Common myeloid progenitor, CD34-positive (primary cell): ENCODE data around the gene ZNF438.

Experiments
- CTCF ChIA-PET: fragments of 350-600 bp; sonication (Branson Sonifier 250); formaldehyde crosslinking; loops from one replicate; lab custom pipeline; 2021; ENCODE audit warnings: antibody characterized with exemption; lab: Charles Lee
- POLR2A ChIA-PET: fragments of 350-600 bp; sonication (Branson Sonifier 250); formaldehyde crosslinking; loops from one replicate; lab custom pipeline; 2021; ENCODE audit warnings: antibody characterized with exemption; lab: Charles Lee
- DNase-seq, 3 donors: peaks; one replicate each; pipeline versions ENCODE4 v3.0.0 to v3.0.0-alpha.2; 2013
- H3K27ac ChIP-seq, 2 experiments: 1 replicate in 1 of 2; 2 replicates in 1 of 2; pipeline ENCODE4 v1.7.0; 2013; ENCODE audit warnings: inconsistent platforms in 2 of 2, low read length in 2 of 2, mild to moderate bottlenecking in 2 of 2, low read depth in 1 of 2, moderate library complexity in 1 of 2; ENCODE audit not compliant: severe bottlenecking in 2 of 2, insufficient read depth in 1 of 2, poor library complexity in 1 of 2
- H3K27me3 ChIP-seq, 5 experiments: replicated peaks in 2 of 5; 1 replicate in 3 of 5; 2 replicates in 2 of 5; pipeline versions ENCODE4 v1.6.1 to v1.7.0; 2013; ENCODE audit warnings: low read length in 4 of 5, mild to moderate bottlenecking in 2 of 5, moderate library complexity in 2 of 5, inconsistent platforms in 1 of 5; ENCODE audit not compliant: insufficient read depth in 5 of 5, control insufficient read depth in 4 of 5
- H3K36me3 ChIP-seq, 4 experiments: 1 replicate in 2 of 4; 2 replicates in 2 of 4; pipeline versions ENCODE4 v1.6.1 to v1.7.0; 2013; ENCODE audit warnings: low read length in 3 of 4, control low read depth in 1 of 4, mild to moderate bottlenecking in 1 of 4; ENCODE audit not compliant: control insufficient read depth in 4 of 4, insufficient read depth in 4 of 4
- H3K4me1 ChIP-seq, 4 experiments: 1 replicate in 3 of 4; 2 replicates in 1 of 4; pipeline versions ENCODE4 v1.6.1 to v1.7.1; 2013; ENCODE audit warnings: low read length in 3 of 4, mild to moderate bottlenecking in 3 of 4, control low read depth in 1 of 4, inconsistent platforms in 1 of 4, moderate library complexity in 1 of 4; ENCODE audit not compliant: control insufficient read depth in 4 of 4, insufficient read depth in 4 of 4; ENCODE audit errors: control extremely low read depth in 1 of 4
- H3K4me3 ChIP-seq, 7 experiments: 1 replicate in 4 of 7; 2 replicates in 3 of 7; pipeline versions ENCODE4 v1.5.1 to v1.7.0; 2013; ENCODE audit warnings: mild to moderate bottlenecking in 7 of 7, low read length in 6 of 7, moderate library complexity in 6 of 7, inconsistent platforms in 2 of 7, low read depth in 2 of 7, control low read depth in 1 of 7; ENCODE audit not compliant: insufficient read depth in 4 of 7, control insufficient read depth in 1 of 7; ENCODE audit errors: extremely low read depth in 1 of 7
- H3K9me3 ChIP-seq, 5 experiments: 1 replicate in 4 of 5; 2 replicates in 1 of 5; pipeline versions ENCODE4 v1.6.1 to v1.7.1; 2013; ENCODE audit warnings: low read length in 4 of 5, mild to moderate bottlenecking in 2 of 5, inconsistent platforms in 1 of 5, low read depth in 1 of 5, moderate library complexity in 1 of 5; ENCODE audit not compliant: control insufficient read depth in 4 of 5, insufficient read depth in 2 of 5; ENCODE audit errors: control extremely low read depth in 1 of 5
- WGBS: methylation state at CpG from one replicate; pipeline ENCODE4 v1.1.5; 2013; ENCODE audit not compliant: insufficient coverage; 5-methylcytosine and 5-hydroxymethylcytosine counted together

The ZNF438 gene

GRCh38 chr10:30897048-30897447 is 134.6 kb downstream of the ZNF438 start:
- POLR2A ChIA-PET, result no interaction called here
- H3K27ac ChIP-seq, result no peak overlapping the region
- CTCF ChIA-PET, result interaction anchor here (0.6 to 1.1 kb wide), 2 partner anchors 8 to 234 kb away, joined by 3 read pairs; no protein-coding TSS in a partner anchor
- H3K9me3 ChIP-seq, result peaks cover 0 to 3% (median 2%) of the 10 kb centered on the region in 5 experiments
- peak; percentile 1 to 51 (median 30) for DNase-seq
- H3K36me3 ChIP-seq, result peaks cover 0 to 2% (median 1%) of the 10 kb centered on the region in 4 experiments
- no peaks in the 10 kb centered on the region for H3K27me3 ChIP-seq
- no peaks in the 10 kb centered on the region for H3K4me1 ChIP-seq
- no peak overlapping the region for H3K4me3 ChIP-seq

GRCh38 chr10:30894221-30894620 is 137.4 kb downstream of the ZNF438 start:
- CTCF ChIA-PET, result no interaction called here

GRCh38 chr10:30893208-30893607 is 138.5 kb downstream of the ZNF438 start:
- ChIA-PET CTCF (no interaction called here), POLR2A (no interaction called here)
- DNase-seq, result no peak
- Histone ChIP-seq H3K27me3 (no peaks in the 10 kb centered on the region), H3K36me3 (no peaks in the 10 kb centered on the region), H3K4me1 (no peaks in the 10 kb centered on the region), H3K27ac (no peak overlapping the region), H3K4me3 (no peak overlapping the region), H3K9me3 (no peaks in the 10 kb centered on the region)
- no CpG with 5 or more reads among the region's 1 CpG for WGBS

More at GRCh38 chr10:30894221-30894620, 137.4 kb downstream of the ZNF438 start:
- H3K9me3 ChIP-seq, result peaks cover 0 to 2% (median 0%) of the 10 kb centered on the region in 5 experiments
- POLR2A ChIA-PET, result interaction anchor here (0.7 kb wide), 1 partner anchor 168 kb away, joined by 3 read pairs; no protein-coding TSS in a partner anchor
- no peak for DNase-seq
- H3K36me3 ChIP-seq, result no peaks in the 10 kb centered on the region
- no peaks in the 10 kb centered on the region for H3K27me3 ChIP-seq
- WGBS, result 96% methylated on average over 4 of the region's 5 CpGs
- H3K4me1 ChIP-seq, result no peaks in the 10 kb centered on the region
- no peak overlapping the region for H3K27ac ChIP-seq
- no peak overlapping the region for H3K4me3 ChIP-seq

DNA sequence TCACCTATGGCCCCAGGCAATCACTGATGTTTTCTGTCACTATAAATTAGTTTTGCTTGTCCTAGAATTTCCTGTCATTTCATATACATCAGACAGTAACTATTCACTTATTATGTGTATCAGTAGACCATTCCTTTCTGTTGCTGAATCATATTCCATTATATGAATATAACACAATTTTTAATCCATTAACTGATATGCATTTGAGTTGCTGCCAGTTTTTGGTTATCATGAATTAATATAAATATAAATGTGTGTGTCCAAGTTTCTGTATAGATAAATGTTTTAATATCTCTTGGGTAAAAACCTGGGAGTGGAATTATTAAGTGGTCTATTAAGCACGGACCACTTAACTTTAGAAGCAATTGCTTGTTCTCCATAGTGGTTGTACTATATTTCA is 143.8 kb downstream of the ZNF438 start:
- H3K27ac ChIP-seq, result no peak overlapping the region
- no peak overlapping the region for H3K4me3 ChIP-seq
- no peak for DNase-seq
- H3K9me3 ChIP-seq, result peaks cover 0 to 4% (median 0%) of the 10 kb centered on the region in 5 experiments
- H3K27me3 ChIP-seq, result no peaks in the 10 kb centered on the region
- no peaks in the 10 kb centered on the region for H3K36me3 ChIP-seq
- ChIA-PET CTCF (no interaction called here), POLR2A (no interaction called here)
- H3K4me1 ChIP-seq, result peaks cover 0 to 4% (median 0%) of the 10 kb centered on the region in 4 experiments
- no CpG with 5 or more reads among the region's 1 CpG for WGBS

- H3K4me1 ChIP-seq, result peaks cover 0 to 4% (median 0%) of the 10 kb centered on the region in 4 experiments
- ChIA-PET CTCF (interaction anchor here (1.2 kb wide), 1 partner anchor 101 kb away, joined by 5 read pairs; no protein-coding TSS in a partner anchor), POLR2A (no interaction called here)
- DNase-seq, result no peak
- H3K9me3 ChIP-seq, result peaks cover 0 to 4% (median 0%) of the 10 kb centered on the region in 5 experiments
- H3K27me3 ChIP-seq, result no peaks in the 10 kb centered on the region
- H3K27ac ChIP-seq, result no peak overlapping the region
- H3K4me3 ChIP-seq, result no peak overlapping the region
- no peaks in the 10 kb centered on the region for H3K36me3 ChIP-seq
These were observed 146.2 kb downstream of the ZNF438 start for GRCh38 chr10:30885423-30885822.

DNA sequence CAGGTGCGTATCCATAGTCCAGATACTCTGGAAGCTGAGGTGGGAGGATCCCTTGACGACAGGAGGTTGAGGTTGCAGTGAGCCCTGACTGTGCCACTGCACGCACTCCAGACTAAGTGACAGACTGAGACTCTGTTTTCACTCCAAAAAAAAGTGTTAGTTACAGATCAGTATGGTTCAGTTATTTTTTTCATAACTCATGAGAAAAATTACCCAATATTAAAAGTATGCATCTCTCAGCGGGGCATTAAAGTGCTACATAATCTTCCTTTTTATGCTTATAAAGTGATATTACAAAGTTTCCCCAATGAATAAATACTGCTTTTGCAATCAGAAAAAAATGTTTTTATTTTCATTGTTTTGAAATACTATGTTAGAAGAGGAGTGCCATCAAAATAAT is 147.9 kb downstream of the ZNF438 start:
- no CpG with 5 or more reads among the region's 4 CpGs for WGBS
- POLR2A ChIA-PET, result no interaction called here
- H3K27me3 ChIP-seq, result no peaks in the 10 kb centered on the region
- no peak overlapping the region for H3K27ac ChIP-seq
- peaks cover 0 to 4% (median 0%) of the 10 kb centered on the region in 4 experiments for H3K4me1 ChIP-seq
- no peak for DNase-seq
- CTCF ChIA-PET, result no interaction called here
- peaks cover 0 to 4% (median 0%) of the 10 kb centered on the region in 5 experiments for H3K9me3 ChIP-seq
- no peak overlapping the region for H3K4me3 ChIP-seq
- H3K36me3 ChIP-seq, result no peaks in the 10 kb centered on the region

GRCh38 chr10:30883116-30883515 is 148.5 kb downstream of the ZNF438 start:
- H3K27me3 ChIP-seq, result no peaks in the 10 kb centered on the region
- ChIA-PET POLR2A (no interaction called here), CTCF (no interaction called here)
- no peaks in the 10 kb centered on the region for H3K36me3 ChIP-seq
- no peak overlapping the region for H3K27ac ChIP-seq
- H3K9me3 ChIP-seq, result peaks cover 0 to 4% (median 0%) of the 10 kb centered on the region in 5 experiments
- H3K4me1 ChIP-seq, result peaks cover 0 to 4% (median 0%) of the 10 kb centered on the region in 4 experiments
- peak in 1 of 3 donors; percentile 20 for DNase-seq
- H3K4me3 ChIP-seq, result no peak overlapping the region
